OCI-LY7 (cell line): ENCODE measurements around the gene FARSA.

Experiments used
- CTCF ChIP-seq: fragments of 200-600 bp; sonication (generic); conservative IDR thresholded peaks from 2 replicates; pipeline ENCODE4 v1.5.1; 2014; ENCODE audit warnings: mild to moderate bottlenecking, antibody characterized with exemption, low read length, moderate library complexity, mixed read lengths
- EZH2phosphoT487 ChIP-seq: fragments of 200-600 bp; sonication (generic); IDR thresholded peaks from 2 replicates; pipeline ENCODE4 v1.6.1; 2018; ENCODE audit warnings: low read depth, borderline replicate concordance, mild to moderate bottlenecking, mixed run types, antibody characterized with exemption, low read length, moderate library complexity, mixed read lengths

- TF ChIP-seq CTCF (no peak), EZH2phosphoT487 (no peak)
These were observed 13.4 kb upstream of the FARSA start for GRCh38 chr19:12946731-12947496.
